ENCODE data around the gene HDGFL2.

HDGFL2 gene

GRCh38 chr19:4445963-4446703 is 26.0 kb upstream of the HDGFL2 start:
- DNase-seq: no peak

- no peak for DNase-seq
These were observed 25.3 kb upstream of the HDGFL2 start for GRCh38 chr19:4446704-4447200.

DNA sequence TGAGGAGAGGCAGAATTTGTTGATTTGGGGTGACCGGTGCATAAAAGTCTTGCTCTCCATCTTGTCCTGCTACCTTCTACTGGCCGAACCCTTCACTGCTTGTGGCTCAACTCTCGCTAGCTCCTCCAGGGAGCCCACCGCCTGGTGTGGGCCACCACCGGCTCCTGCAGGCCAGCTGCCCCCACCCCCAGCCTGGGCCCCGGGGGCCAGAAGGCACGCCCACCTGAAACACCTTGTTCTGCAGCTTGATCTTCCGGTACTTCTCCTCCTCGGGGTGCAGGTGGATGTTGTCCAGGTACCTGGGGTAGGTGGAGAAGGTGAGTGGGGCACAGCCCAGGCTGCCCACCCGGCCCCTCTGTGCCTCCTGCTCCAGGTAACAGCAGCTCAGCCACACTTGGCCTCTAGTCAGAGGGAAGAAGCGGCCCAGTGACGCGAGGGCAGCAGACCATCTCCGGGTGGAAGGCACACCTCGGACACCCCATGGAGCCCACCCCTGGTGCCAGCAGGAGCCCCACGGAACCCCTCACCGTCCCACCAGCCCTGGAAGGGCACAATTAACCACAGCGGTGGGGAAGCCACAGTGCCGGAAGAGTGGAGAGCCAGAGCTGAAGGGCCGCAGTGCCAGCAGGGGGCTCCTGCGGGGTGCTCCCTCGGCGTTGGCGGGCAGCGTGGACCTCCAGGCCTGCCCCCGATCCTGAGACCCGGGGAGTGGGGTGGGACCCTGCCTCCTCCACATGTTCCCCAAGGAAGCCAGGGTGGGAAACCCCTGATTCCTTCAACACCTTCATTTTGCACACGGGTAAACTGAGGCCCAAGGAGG is 24.6 kb upstream of the HDGFL2 start:
- no peak for DNase-seq

GRCh38 chr19:4448147-4448985 is 23.7 kb upstream of the HDGFL2 start:
- DNase-seq: no peak

DNA sequence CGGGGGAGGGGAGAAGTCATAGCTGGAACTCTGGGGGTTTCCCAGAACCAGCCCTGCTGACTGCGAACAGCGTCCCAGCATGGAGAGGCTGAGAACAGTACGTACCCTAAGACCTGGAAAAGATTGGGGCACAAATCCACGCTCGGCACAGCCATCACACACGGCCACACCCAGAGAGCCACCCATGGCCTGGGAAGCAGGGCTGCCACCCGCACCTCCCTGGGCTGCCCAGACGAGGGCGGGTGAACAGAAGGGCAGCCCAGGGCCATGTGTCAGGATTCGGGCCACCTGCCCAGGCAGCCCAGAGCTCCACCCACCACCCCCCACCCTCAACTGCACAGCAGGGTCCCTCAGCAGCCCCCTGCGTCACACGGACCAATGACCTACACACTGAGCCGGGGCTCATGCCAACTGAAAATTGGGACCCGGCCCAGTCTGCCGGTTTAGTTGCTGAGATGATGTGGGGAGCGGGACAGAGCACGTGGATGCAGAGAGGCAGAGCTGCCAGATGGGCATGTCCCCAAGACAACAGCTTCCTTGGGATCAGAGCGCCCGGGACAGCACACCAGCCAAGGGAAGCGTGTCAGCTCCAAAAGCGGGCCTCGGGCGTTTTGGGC is 23.0 kb upstream of the HDGFL2 start:
- DNase-seq: no peak

- no peak for DNase-seq
These were observed 22.5 kb upstream of the HDGFL2 start for GRCh38 chr19:4449639-4450028.

GRCh38 chr19:4452230-4452990 is 19.7 kb upstream of the HDGFL2 start:
- DNase-seq: no peak

GRCh38 chr19:4453232-4454179 is 18.6 kb upstream of the HDGFL2 start:
- DNase-seq: no peak

- DNase-seq: peak; percentile 51
These were observed 17.1 kb upstream of the HDGFL2 start for GRCh38 chr19:4454747-4455718.

DNA sequence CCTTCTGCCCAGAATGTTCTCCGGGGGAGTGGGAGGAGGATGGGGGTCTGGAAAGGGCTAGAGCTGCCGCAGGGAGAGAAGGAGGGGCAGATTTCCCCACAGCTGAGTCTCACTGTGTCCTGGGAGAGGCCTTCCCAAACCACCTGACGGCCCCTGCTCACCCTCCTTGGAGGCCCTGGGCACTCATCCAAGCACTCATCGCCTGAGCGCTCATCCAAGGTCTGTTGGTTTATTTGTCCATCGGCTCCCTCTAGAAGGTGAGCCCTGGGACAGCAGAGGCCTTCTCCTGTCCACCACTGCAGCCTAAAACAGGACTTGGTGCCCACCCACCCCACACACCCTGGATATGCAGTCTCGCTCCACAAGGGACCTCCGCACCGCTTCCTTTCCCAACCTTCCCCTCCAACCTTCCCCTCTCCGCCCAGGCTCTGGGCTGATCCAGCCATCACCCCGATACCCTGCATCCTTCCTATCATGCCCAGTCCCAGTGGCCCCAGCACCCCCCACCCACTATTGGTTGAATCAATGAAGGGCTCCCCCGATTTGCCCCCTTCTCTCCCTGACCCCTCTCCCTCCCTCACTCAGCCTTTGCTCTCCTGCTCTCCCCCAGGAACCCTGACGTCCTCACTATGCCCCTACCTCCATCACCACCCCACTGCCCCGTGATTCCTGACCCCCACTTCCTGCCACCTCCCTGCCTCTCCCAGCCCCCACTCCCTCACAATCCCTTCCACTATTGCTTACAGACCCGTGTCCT is 16.2 kb upstream of the HDGFL2 start:
- DNase-seq: peak; percentile 66

DNA sequence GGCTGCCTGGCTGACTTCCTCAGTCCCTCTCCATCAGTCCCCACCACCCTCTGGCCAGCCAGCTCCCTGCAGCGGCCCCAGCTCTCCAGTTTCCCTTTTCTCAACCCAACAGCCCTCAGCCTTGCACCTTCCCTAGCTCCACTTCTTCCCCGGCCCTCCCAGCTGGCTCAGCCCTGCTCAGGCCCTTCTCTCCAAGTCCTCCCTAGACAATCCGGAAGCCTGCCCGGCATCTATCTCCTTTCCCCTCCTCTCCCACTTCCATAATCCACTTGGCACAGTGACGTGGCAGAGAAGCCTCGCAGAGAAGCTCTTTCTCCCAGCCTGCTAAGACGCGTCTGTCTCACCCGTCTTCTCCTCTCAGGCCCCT is 15.6 kb upstream of the HDGFL2 start:
- DNase-seq: peak; percentile 77

DNA sequence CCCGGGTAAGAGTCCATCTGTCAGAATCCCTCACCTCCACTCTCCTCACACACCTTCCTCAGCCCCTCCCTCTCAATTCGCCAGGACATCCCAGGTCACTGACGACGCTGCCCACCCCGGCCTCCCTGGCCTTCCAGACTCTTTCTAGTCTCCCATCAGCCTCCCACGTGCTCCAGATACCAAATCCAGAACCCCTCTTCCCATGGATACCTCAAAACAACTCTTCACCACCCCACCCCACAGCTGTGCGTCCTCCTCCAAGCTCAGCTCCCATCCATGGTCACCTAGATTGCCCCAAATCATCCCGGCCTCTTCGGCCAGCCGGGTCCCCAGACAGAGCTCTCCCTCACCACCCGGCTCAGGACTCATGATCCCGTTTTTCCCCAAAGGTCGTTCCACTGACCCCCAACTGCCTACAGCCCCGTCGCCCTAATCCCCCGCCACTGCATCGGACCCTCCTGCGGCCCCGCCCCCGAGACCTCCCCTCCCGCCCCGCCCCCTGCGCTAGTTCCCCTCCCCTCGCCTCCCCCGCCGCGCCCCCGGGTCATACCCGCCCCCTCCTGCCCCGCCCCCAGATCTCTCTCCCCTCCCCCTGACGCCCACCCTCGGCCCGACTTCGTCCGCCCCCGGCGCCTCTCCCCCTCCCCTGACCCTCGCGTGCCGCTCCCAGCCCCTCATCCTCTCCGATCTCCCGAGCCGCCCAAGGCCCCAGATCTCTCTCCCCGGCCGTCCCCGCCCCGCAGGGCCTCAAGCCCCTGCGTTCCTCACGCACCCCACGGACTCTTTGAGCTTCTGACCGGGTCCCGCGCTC is 15.0 kb upstream of the HDGFL2 start:
- DNase-seq: peak; percentile 74

GRCh38 chr19:4457654-4458395 is 14.3 kb upstream of the HDGFL2 start, which contains the start of gene UBXN6:
UBXN6 (minus strand) TSS chr19:4457794; CDS start chr19:4457697, 97 bp downstream.
- peak; percentile 99 for DNase-seq

- no peak for DNase-seq
These were observed 7.1 kb upstream of the HDGFL2 start for GRCh38 chr19:4464815-4465581.

- DNase-seq: no peak
These were observed 4.3 kb upstream of the HDGFL2 start for GRCh38 chr19:4467835-4468234.
